ENCODE results near the gene MCRIP2. TPM values are rescaled to one million over a fixed set of nuclear protein-coding genes. Genes with fewer than 3 reads are reported as not detected.

Gene MCRIP2
- total RNA-seq, 1 donor from 2014 or later = 20.4 TPM

DNA sequence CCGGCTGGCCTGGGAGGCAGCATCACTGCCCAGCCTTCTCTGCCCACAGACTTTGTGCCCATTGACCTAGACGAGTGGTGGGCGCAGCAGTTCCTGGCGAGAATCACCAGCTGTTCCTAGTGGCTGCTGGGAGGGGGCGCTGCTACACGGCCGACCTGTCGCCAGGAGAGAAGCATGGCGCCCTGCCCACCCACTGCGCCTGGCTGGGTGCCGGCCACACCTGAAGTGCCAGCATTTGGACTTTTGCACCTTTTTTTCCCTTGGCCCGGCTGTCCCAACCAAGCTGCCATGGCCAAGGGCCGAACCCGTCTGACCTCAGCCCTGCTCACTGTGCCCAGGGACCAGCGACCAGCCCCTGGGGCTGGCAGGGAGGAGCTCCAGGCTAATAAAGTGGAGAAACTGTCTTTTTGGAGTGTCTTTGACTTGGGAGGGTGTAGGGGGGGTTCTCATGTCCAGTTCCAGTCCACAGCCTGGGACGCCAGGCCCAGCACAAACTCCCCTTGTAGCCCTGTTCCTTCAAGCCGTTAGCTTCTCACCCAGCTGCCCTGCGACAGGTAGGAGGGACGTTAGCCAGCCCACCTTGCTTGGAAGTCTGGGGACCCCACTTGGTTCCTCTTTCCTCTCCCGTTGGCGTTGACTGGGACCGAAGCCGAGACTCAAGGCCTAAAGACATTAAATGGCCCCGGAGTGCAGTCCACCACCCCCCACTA is 6.6 kb downstream of the MCRIP2 start:
- H3K27ac ChIP-seq (ENCODE audit: low read depth, low read length) = peak overlapping the region; percentile 87
- H3K36me3 ChIP-seq (ENCODE audit: control insufficient read depth in 3 of 3, insufficient read depth in 3 of 3, low read length in 3 of 3) = peaks cover 0 to 6% (median under 1%) of the 10 kb centered on the region in 3 donors
- no peaks in the 10 kb centered on the region for H3K27me3 ChIP-seq (ENCODE audit: control insufficient read depth in 3 of 3, insufficient read depth in 3 of 3, low read length in 3 of 3)
- H3K4me1 ChIP-seq (ENCODE audit: control insufficient read depth in 3 of 3, insufficient read depth in 3 of 3, low read length in 3 of 3) = peaks cover 40 to 54% (median 52%) of the 10 kb centered on the region in 3 donors
- no peaks in the 10 kb centered on the region for H3K9me3 ChIP-seq (ENCODE audit: control insufficient read depth in 3 of 3, low read length in 3 of 3)
- H3K4me3 ChIP-seq (ENCODE audit: low read length in 3 of 3) = peak overlapping the region; percentile 73 to 86 (median 83)
- H3K9ac ChIP-seq (ENCODE audit: low read depth in 1 of 3, low read length in 3 of 3) = peak overlapping the region; percentile 84 to 93 (median 88)

DNA sequence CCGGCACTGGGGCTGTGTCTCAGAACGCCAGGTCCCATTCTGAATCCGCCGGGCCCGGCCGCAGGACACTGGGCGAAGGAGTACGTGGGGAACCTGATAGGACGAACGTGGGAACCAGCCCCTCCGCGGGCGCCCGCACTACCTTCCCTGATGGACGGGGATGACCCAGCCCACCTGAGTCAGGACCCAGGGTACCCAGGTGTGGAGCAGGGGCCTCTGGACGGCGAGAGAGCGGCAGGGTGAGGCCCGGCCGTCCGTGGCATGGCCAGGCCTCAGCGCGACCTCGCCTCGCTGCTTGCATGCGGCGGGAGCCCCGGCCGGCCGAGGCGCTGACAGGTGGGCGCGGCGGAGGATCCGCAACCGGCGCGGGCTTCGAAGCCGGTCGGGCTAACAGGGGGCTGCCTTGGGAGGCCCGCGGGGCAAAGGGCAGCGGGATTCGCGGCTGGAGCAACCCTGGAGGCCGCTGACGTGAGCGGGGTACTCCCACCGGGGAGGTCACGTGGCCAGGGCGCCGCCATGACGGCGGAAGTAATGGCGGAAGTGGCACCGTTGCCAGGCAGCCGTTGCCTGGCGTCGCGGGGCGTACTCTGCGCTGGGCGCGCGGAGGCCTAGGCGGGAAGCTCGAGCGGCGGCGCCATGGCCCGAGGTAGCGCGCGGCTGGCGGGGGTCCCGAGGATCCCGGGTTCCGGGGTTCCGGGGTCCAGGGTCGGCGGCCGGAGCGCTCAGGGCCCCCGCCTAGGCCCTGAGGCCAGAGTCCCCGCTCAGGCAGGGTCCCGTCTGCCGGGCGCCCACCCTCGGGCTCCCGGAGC is 7.4 kb downstream of the MCRIP2 start, which contains the start of gene WDR90:
WDR90 (plus strand) TSS at position 585 of the 809 bp plus-strand sequence; CDS start at position 637, 52 bp downstream.
- Histone ChIP-seq H3K9ac (ENCODE audit: low read depth in 1 of 3, low read length in 3 of 3) (peak within 1 kb of the TSS; percentile 84 to 93 (median 88)), H3K36me3 (ENCODE audit: control insufficient read depth in 3 of 3, insufficient read depth in 3 of 3, low read length in 3 of 3) (peaks cover 0 to 3% (median 0%) of the 10 kb centered on the region in 3 donors), H3K4me3 (ENCODE audit: low read length in 3 of 3) (peak within 1 kb of the TSS; percentile 73 to 86 (median 83)), H3K9me3 (ENCODE audit: control insufficient read depth in 3 of 3, low read length in 3 of 3) (no peaks in the 10 kb centered on the region), H3K27ac (ENCODE audit: low read depth, low read length) (peak within 1 kb of the TSS; percentile 87), H3K27me3 (ENCODE audit: control insufficient read depth in 3 of 3, insufficient read depth in 3 of 3, low read length in 3 of 3) (no peaks in the 10 kb centered on the region), H3K4me1 (ENCODE audit: control insufficient read depth in 3 of 3, insufficient read depth in 3 of 3, low read length in 3 of 3) (peaks cover 39 to 48% (median 47%) of the 10 kb centered on the region in 3 donors)

DNA sequence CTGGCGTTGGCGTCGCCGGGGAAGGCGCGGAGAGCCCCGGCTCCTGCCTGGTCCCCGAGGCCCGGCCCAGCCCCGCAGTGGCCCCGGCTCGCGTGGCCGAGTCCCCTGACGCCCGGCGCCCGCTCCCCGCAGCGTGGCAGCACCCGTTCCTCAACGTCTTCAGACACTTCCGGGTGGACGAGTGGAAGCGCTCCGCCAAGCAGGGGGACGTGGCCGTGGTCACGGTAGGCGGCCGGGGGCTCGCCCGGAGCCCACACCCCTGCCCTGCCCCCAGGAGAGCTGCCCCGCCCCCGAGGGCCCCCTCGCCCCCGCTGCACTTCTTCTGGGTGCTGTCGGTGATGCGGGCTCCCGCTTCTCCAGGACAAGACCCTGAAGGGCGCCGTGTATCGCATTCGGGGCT is 8.0 kb downstream of the MCRIP2 start:
- peak overlapping the region; percentile 61 to 93 (median 88) for H3K9ac ChIP-seq (ENCODE audit: low read depth in 1 of 3, low read length in 3 of 3)
- H3K36me3 ChIP-seq (ENCODE audit: control insufficient read depth in 3 of 3, insufficient read depth in 3 of 3, low read length in 3 of 3) = peaks cover 0 to 3% (median 0%) of the 10 kb centered on the region in 3 donors
- H3K4me1 ChIP-seq (ENCODE audit: control insufficient read depth in 3 of 3, insufficient read depth in 3 of 3, low read length in 3 of 3) = peaks cover 39 to 45% (median 43%) of the 10 kb centered on the region in 3 donors
- no peaks in the 10 kb centered on the region for H3K9me3 ChIP-seq (ENCODE audit: control insufficient read depth in 3 of 3, low read length in 3 of 3)
- no peak overlapping the region for H3K27ac ChIP-seq (ENCODE audit: low read depth, low read length)
- no peaks in the 10 kb centered on the region for H3K27me3 ChIP-seq (ENCODE audit: control insufficient read depth in 3 of 3, insufficient read depth in 3 of 3, low read length in 3 of 3)
- H3K4me3 ChIP-seq (ENCODE audit: low read length in 3 of 3) = peak overlapping the region in 2 of 3 donors; percentile 83 to 86

DNA sequence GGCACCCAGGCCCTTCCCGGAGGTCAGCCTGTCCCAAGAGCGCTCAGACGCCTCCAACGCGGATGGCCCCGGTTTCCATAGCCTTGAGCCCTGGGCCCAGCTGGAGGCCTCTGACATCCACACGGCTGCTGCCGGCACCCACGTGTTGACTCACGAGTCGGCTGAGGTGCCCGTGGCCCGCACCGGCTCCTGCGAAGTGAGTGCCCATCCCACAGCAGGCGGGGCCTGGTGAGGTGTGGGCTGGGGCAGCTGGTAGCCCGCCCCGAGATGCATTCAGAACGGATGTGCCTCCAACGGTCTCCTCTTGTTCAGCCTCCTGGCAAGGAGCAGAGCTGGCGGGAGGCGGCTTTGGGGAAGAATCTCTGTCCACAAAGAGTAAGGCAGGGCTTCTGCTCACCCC is 10.2 kb downstream of the MCRIP2 start:
- Histone ChIP-seq H3K9ac (ENCODE audit: low read depth in 1 of 3, low read length in 3 of 3) (no peak overlapping the region), H3K4me3 (ENCODE audit: low read length in 3 of 3) (no peak overlapping the region), H3K27ac (ENCODE audit: low read depth, low read length) (no peak overlapping the region), H3K9me3 (ENCODE audit: control insufficient read depth in 3 of 3, low read length in 3 of 3) (no peaks in the 10 kb centered on the region), H3K4me1 (ENCODE audit: control insufficient read depth in 3 of 3, insufficient read depth in 3 of 3, low read length in 3 of 3) (peaks cover 23 to 29% (median 27%) of the 10 kb centered on the region in 3 donors), H3K36me3 (ENCODE audit: control insufficient read depth in 3 of 3, insufficient read depth in 3 of 3, low read length in 3 of 3) (peaks cover 0 to 3% (median 0%) of the 10 kb centered on the region in 3 donors), H3K27me3 (ENCODE audit: control insufficient read depth in 3 of 3, insufficient read depth in 3 of 3, low read length in 3 of 3) (no peaks in the 10 kb centered on the region)

DNA sequence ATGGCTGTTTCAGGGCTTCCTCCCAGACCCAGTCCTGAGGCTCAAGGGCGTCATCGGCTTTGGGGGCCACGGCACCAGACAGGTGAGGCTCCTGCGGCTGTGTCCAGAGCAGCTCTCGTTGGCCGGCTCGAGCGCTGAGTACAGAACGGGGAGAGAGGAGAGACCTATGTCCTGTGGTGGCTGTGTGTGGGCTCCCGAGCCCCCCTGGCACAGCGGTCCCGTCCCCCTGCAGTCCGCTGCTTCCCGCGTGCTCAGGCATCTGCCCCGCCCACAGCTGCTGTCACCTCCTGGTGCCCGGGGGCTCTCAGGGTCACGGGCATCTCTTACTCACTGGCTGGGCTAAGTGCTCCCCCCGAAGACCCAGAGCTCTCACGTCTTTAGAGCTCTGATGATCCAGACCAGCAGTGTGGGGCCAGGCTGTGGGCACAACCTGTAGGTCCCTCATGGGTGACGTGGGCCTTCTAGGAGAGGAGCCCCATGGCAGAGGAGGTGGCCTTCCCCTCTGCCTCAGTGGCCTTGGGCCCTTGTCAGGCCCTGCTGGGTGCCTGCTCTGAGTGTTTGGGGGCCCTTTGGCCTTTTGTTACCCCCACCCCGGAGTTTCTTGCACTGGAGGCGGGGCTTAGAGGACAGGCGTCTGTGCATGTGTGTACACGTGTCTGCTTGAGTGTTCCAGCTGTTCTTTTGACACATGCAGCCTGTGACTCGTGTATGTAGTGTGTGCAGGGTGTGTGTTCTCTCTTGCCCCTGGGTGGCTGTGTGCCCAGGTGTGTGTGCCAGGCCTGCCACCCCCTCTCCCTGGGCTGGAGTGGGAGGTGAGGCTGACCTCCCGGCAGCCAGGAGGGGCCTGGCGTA is 11.1 kb downstream of the MCRIP2 start:
- no peaks in the 10 kb centered on the region for H3K9me3 ChIP-seq (ENCODE audit: control insufficient read depth in 3 of 3, low read length in 3 of 3)
- peaks cover 15 to 20% (median 19%) of the 10 kb centered on the region in 3 donors for H3K4me1 ChIP-seq (ENCODE audit: control insufficient read depth in 3 of 3, insufficient read depth in 3 of 3, low read length in 3 of 3)

DNA sequence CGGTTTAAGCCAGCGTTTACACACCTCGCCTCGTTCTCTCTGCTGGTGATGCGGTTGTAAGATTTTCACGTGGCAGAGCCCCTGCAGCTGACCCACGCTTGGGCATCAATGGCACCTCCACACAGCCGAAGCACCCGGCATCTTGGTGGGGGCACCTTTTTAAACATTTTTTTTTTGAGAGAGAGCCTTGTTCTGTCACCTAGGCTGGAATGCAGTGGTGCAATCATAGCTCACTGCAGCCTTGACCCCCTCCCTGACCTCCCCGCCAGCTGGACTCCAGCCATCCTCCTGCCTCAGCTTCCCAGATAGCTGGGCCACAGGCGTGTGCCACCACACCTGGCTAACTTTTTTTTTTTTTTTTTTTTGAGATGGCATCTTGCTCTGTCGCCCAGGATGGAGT is 12.4 kb downstream of the MCRIP2 start:
- peaks cover 0 to 3% (median 3%) of the 10 kb centered on the region in 3 donors for H3K36me3 ChIP-seq (ENCODE audit: control insufficient read depth in 3 of 3, insufficient read depth in 3 of 3, low read length in 3 of 3)
- no peak overlapping the region for H3K4me3 ChIP-seq (ENCODE audit: low read length in 3 of 3)
- H3K4me1 ChIP-seq (ENCODE audit: control insufficient read depth in 3 of 3, insufficient read depth in 3 of 3, low read length in 3 of 3) = peaks cover 4 to 7% (median 7%) of the 10 kb centered on the region in 3 donors
- no peaks in the 10 kb centered on the region for H3K27me3 ChIP-seq (ENCODE audit: control insufficient read depth in 3 of 3, insufficient read depth in 3 of 3, low read length in 3 of 3)
- no peaks in the 10 kb centered on the region for H3K9me3 ChIP-seq (ENCODE audit: control insufficient read depth in 3 of 3, low read length in 3 of 3)
- no peak overlapping the region for H3K9ac ChIP-seq (ENCODE audit: low read depth in 1 of 3, low read length in 3 of 3)
- no peak overlapping the region for H3K27ac ChIP-seq (ENCODE audit: low read depth, low read length)

More for the DNA sequence above, 11.1 kb downstream of the MCRIP2 start:
- H3K4me3 ChIP-seq (ENCODE audit: low read length in 3 of 3) = no peak overlapping the region
- H3K27ac ChIP-seq (ENCODE audit: low read depth, low read length) = no peak overlapping the region
- no peaks in the 10 kb centered on the region for H3K27me3 ChIP-seq (ENCODE audit: control insufficient read depth in 3 of 3, insufficient read depth in 3 of 3, low read length in 3 of 3)
- H3K36me3 ChIP-seq (ENCODE audit: control insufficient read depth in 3 of 3, insufficient read depth in 3 of 3, low read length in 3 of 3) = peaks cover 0 to 3% (median 0%) of the 10 kb centered on the region in 3 donors
- H3K9ac ChIP-seq (ENCODE audit: low read depth in 1 of 3, low read length in 3 of 3) = no peak overlapping the region

DNA sequence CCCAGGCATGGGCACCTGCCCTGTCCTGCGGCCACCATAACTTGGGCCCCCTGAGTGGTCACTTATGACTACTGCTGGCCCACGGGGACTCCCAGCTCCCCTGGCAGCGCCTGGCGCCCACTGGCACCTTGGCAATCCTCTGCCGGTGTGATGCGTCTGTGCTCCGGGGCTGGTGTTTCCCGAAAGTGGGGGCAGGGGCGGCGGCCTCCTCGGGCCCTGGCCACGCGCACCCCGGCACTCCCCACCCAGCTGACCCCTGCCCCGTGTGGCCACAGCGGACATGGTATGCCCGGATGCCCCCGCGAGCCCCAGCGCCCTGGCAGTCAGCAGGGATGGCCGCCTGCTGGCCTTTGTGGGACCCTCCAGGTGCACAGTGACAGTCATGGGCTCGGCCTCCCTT is 15.9 kb downstream of the MCRIP2 start:
- no peaks in the 10 kb centered on the region for H3K9me3 ChIP-seq (ENCODE audit: control insufficient read depth in 3 of 3, low read length in 3 of 3)
- no peak overlapping the region for H3K27ac ChIP-seq (ENCODE audit: low read depth, low read length)
- H3K9ac ChIP-seq (ENCODE audit: low read depth in 1 of 3, low read length in 3 of 3) = no peak overlapping the region
- no peaks in the 10 kb centered on the region for H3K27me3 ChIP-seq (ENCODE audit: control insufficient read depth in 3 of 3, insufficient read depth in 3 of 3, low read length in 3 of 3)
- no peak overlapping the region for H3K4me3 ChIP-seq (ENCODE audit: low read length in 3 of 3)
- H3K36me3 ChIP-seq (ENCODE audit: control insufficient read depth in 3 of 3, insufficient read depth in 3 of 3, low read length in 3 of 3) = peaks cover 0 to 3% (median 0%) of the 10 kb centered on the region in 3 donors
- peaks cover 11 to 15% (median 11%) of the 10 kb centered on the region in 3 donors for H3K4me1 ChIP-seq (ENCODE audit: control insufficient read depth in 3 of 3, insufficient read depth in 3 of 3, low read length in 3 of 3)

DNA sequence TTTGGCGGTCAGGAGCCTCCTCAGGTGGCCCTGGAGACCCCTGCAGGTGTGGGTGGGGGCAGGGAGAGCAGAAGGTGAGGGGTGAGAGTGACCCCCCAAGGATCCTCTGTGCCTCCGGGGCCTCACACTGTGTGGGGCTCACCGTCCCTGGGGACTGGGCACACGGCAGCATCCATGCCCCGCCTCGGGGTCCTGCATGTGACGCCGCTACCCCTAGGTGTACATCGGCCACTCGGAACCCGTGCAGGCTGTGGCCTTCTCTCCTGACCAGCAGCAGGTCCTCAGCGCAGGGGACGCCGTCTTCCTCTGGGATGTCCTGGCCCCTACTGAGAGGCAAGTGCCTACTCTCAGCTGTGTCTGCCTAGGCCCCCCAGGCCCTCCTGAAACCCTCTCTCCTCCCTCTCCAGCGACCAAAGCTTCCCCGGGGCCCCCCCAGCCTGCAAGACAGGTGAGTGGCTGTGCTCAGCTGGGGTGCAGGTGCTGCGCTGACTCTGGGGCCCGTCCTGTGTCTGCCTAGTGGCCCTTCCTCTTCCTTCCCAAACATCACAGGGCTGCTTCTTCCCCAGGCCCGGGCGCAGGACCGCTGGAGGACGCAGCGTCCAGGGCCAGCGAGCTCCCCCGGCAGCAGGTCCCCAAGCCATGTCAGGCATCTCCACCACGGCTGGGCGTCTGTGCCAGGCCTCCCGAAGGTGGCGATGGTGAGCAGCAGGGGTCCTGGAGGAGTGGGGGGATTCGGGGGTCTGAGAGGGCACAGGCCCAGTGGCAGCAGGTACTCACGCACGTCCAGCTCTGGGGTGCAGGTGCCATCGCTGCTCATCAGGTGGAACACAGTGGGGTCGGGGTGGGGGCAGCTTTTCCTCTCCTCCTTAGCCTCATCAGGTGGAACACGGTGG is 17.3 kb downstream of the MCRIP2 start:
- H3K27ac ChIP-seq (ENCODE audit: low read depth, low read length) = no peak overlapping the region
- H3K4me1 ChIP-seq (ENCODE audit: control insufficient read depth in 3 of 3, insufficient read depth in 3 of 3, low read length in 3 of 3) = peaks cover 11 to 15% (median 11%) of the 10 kb centered on the region in 3 donors

More for the DNA sequence above, 17.3 kb downstream of the MCRIP2 start:
- Histone ChIP-seq H3K27me3 (ENCODE audit: control insufficient read depth in 3 of 3, insufficient read depth in 3 of 3, low read length in 3 of 3) (no peaks in the 10 kb centered on the region), H3K9me3 (ENCODE audit: control insufficient read depth in 3 of 3, low read length in 3 of 3) (no peaks in the 10 kb centered on the region), H3K9ac (ENCODE audit: low read depth in 1 of 3, low read length in 3 of 3) (no peak overlapping the region), H3K36me3 (ENCODE audit: control insufficient read depth in 3 of 3, insufficient read depth in 3 of 3, low read length in 3 of 3) (peaks cover 0 to 3% (median 0%) of the 10 kb centered on the region in 3 donors), H3K4me3 (ENCODE audit: low read length in 3 of 3) (no peak overlapping the region)

Data from skeletal muscle tissue (tissue), 4 donors.